Activated T-cell treated with anti-CD3 and anti-CD28 coated beads, Interleukin-2, amount 50 U/mL, for 48 hours (primary cell): ENCODE data around the gene SORCS3.

Source experiments
- DNase-seq, 2 experiments: peaks; one replicate each; pipeline ENCODE4 v3.0.0-alpha.2; 2020

Gene SORCS3

DNA sequence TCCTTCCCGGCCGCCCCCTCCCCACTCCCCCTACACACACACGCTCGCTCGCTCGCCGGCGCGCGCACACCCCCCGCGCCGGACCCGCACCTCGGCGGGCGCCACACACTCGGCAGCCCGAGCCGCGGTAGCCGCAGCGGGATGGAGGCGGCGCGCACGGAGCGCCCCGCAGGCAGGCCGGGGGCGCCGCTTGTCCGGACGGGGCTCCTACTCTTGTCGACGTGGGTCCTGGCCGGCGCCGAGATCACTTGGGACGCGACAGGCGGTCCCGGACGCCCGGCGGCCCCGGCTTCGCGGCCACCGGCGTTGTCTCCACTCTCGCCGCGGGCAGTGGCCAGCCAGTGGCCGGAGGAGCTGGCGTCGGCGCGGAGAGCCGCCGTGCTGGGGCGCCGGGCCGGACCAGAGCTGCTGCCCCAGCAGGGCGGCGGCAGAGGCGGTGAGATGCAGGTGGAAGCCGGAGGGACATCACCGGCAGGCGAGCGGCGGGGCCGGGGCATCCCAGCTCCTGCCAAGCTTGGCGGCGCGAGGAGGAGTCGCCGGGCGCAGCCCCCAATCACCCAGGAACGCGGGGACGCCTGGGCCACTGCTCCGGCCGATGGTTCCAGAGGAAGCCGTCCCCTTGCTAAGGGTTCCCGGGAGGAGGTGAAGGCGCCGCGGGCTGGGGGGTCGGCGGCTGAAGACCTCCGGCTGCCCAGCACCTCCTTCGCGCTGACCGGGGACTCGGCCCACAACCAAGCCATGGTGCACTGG, at the start of gene SORCS3:
SORCS3 (plus strand) TSS at position 104 of the 750 bp plus-strand sequence.
- no peak for DNase-seq

DNA sequence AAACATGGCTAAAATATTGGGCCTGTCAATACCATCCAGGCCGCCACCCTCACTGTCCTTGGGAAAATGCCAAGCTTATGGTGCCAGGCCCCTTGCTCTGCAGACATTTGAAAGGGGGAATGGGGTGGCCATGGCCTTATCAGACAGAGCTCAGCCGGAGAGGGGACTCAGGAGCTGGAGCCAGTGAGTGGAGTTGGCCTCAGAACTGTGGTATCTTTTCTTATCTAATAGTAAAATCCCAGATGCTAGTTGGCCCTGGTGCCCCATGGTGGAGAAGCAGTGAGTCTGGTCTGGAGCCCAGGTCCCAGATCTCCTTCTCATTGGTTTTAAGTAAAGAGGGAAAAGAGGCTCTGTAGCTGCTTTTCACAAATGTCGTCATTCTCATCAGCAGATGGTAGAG, 49.6 kb upstream of the SORCS3 start:
- DNase-seq, result no peak

- DNase-seq, result no peak
Observed at GRCh38 chr10:104601166-104601565, 39.9 kb upstream of the SORCS3 start.

GRCh38 chr10:104608091-104608828, 32.8 kb upstream of the SORCS3 start:
- no peak for DNase-seq

DNA sequence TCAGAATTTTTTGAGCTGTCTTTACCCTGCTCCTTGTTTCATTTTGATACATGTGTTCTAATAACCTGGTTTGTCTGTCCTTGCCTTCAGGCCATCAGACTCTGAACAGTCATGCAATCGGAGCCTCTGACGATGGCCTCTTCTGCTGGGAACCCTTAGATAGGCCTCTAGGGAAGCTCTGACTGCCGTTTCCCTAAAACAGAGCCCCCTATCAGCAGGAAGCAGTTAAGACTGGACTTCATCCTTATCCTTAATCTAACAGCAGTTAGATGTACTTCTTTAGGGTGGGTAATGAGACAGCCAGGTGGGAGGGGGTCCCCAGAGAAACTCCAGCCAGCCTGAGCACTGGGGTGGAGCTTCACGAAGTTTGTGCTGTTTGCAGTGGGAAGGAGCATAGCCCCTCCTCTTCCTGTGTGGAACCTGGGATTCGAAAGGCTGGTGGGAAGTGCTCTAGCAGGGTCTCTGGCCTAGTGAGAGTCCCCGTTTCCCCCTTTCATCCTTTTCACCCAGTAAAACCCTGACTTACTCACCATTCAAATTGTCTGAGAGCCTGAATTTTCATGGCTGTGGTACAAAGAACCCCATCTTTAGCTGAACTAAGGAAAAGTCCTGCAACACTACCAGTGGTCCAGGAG, 28.4 kb upstream of the SORCS3 start:
- no peak for DNase-seq

- DNase-seq, result no peak
Observed at GRCh38 chr10:104613406-104613805, 27.7 kb upstream of the SORCS3 start.

DNA sequence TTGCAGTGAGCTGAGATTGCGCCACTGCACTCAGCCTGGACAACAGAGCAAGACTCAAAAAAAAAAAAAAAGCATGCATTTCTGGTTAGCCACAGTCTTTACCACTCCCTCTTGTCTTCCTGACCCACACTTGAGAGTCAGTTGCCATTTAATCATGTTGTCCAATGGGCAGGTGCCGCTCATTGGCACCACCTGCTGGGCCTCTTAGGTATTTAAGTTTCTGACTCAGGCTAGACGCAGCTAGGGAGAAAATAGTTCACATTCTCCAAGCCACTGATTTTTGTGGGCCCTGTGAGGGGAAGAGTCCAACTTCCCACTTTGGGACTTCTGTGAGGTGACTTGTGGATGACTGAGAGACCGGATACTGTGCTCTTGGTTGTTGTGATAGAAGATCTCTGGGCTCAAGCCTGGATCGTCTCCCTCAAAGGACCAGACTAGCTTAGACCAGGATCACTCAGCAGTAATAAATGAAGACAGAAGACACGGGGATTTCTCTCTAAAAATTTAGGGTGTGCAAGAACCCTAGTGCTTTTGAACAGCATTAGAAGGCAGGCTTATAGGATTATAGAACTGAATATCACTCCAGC, 26.8 kb upstream of the SORCS3 start:
- DNase-seq, result peak; percentile 49 to 61

DNA sequence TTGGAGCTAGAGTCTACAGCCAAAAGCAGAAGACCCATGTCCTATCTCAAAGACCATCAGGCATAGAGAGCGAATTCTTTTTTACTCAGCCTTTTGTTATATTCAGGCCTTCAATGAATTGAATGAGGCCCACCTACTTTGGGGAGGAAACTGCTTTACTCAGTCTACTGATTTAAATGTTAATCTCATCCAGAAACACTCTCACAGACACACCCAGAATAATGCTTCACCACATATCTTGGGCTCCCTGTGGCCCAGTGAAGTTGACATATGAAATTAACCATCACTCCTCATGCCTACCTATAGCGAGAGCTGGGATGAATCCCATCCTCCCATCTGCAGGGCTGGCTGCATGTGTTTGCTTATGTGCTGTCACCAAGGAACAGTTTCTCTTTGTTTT, 26.0 kb upstream of the SORCS3 start:
- no peak for DNase-seq

GRCh38 chr10:104617831-104618230, 23.3 kb upstream of the SORCS3 start:
- DNase-seq, result no peak

DNA sequence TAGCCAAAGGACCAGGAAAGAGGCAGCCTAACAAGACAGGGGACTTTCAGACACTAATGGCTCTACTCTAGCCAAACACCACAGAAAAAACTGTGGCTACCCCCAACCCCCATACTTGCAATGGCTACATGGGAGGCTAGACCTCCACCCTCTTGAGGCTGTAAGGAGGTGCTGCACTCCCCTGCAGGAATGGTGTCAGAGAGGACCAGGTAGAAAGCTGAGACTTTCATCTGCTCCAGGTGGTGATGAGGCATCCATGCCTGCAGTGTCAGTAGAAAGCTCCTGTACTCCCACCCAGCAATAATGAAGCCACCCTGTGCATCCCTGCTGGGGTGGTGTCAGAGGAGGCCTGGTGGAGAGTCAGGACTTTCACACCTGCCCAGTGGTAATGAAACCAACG, 18.9 kb upstream of the SORCS3 start:
- no peak for DNase-seq

DNA sequence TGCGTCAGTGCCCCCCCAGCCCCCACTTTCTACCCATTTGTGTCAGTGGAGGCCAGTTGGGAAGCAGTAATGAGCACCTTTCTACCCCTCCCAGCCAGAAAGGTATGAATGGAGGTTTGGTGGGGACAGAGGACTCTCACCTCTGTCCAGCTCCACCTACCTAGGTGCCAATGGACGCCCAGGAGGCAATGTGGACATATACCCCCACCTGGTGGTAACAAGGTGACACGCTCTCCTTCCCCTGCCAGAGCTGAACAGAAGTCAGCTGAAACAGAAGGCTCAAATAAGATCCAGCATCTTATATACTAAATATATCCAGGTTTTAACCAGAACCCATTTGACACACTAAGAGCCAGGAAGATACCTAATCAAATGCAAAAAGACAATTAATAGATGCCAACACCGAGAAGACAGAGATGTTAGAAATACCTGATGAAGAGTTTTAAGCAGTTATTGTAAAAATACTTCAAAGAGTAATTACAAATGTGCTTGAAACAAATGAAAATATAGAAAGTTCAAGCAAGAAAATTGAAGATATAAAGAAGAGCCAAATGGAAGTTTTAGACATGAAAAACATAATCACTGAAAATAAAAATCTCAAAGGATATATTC, 18.4 kb upstream of the SORCS3 start:
- DNase-seq, result no peak

DNA sequence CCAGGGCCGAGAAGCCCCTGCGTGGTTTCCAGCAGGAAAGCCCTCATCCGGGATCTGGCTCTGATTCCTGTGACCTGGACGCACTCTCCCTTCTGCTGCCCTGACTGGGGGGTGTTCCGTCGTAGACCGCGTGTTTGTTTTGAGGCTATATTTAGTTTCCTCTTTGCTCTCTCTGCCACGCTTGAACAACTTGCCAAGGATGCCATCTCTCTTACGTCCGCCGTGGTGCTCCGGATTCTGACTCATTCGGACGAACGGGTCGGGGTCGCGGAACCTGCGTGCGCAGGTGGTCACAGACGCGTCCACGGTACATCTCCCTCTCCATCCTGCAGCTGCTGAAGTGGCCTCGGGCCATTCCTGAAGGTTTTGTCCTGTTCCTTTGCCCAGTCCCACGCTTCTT, 10.4 kb upstream of the SORCS3 start:
- no peak for DNase-seq

DNA sequence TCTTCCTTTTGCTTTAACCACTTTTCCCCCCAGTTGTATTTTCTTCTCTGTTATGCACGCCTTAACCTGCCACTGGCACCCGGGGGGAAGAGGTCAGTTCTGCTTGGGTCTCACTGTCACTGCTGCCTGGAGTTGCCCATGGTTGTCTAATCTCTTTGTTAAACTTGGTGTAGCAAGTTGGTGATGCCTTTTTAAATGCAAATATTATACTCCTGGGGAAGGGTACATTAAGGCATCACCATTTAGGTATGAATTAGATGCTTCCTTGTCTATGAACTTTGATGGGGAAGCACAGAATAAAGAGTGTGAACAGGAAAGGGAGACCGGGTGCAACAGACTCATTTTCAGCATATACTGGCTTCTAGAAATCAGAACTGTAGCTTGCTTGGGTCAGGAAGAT, 9.1 kb upstream of the SORCS3 start:
- DNase-seq, result no peak

GRCh38 chr10:104638861-104639589, 2.1 kb upstream of the SORCS3 start:
- peak; percentile 20 to 30 for DNase-seq

DNA sequence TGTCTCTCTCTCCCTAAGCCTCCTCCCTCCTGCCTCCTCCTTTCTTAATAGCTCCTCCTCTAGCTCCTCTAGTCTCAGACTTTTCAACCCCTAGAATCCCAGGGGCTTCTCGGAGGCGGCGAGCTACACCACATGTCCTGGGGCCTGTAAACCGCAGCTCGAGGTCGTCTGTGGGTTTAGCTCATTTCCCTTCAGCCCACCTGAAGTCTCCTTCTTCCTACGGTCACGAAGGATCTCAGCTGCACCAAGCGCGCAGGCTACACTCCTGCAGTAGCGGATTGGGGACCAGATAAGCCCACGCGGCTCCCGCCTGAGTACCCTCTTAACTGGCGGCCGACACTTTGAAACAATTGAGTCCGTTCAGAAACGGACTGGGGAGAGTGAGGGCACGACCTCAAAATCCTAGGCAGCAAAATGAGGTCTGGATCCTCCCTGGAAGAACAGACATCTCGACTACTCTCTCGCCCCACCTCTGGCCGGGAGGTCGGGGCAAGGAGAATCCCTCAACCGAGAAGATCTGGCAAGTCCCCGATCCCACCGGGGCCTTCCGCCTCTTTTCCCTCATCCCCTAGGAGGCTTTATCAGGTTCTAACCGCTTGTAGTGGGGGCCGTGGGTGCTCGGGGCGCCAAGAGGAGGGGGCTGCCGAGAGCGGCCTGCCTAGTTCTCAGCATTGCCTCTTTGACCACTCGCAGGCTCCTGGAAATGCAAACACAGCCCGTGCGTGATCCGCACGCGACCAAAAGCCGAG, 1.3 kb upstream of the SORCS3 start:
- peak; percentile 20 to 22 for DNase-seq

GRCh38 chr10:104640339-104641186, 527 bp upstream of the SORCS3 start:
- peak in 1 of 2 experiments; percentile 23 for DNase-seq

- DNase-seq, result no peak
Observed at GRCh38 chr10:104641937-104642657, 1.0 kb downstream of the SORCS3 start.

DNA sequence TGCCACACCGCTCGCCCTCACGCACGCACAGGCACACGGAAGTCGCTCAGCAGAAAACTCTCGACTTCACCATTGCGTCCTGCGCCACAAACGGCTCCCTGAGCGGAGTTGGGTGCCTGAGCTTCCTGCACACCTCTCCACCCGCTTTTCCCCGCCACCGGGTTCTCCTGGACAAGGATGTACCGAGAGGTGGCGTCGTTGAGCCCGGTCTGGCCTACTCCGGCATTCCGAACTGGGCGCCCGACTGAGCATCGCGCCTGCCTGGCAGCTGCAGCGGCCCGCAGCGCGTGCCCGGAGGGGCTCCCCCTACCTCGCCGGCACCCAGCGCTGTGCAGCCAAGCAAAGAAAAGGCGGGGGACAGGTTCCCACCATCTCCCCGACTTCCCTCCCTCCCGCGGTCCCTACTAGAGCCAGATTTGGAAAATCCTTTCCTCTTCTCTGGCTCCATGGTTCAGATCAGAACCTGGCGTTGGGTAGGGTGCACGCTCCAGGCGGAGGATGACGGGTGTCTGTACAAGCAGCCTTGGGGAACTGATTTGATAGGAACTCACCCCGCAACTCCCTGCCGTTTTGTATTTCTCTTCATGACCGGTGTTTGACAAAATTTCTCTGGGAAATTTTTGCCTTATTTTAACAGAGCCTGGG, 1.7 kb downstream of the SORCS3 start:
- DNase-seq, result peak; percentile 49 to 66

DNA sequence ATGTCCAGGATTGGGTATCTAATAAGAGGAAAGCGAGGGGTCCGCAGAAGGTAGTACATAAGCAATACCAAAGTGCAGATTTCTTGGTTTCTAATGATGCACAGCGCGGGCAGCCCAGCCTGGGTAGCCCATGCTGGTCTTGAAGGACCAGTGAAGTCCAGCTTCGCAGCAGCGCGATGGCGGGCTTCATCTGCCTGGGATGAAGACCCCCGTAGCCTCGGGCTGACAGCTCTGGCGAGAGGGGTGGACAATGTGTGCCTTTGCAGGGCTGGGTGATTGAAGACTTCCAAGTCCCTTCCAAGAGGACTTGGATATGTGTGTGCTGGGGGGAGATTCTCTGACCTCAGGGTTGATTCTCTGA, 2.2 kb downstream of the SORCS3 start:
- no peak for DNase-seq
